ENCODE measurements around the gene HEMK1. TPM values are rescaled to one million over a fixed set of nuclear protein-coding genes. Genes with fewer than 3 reads are reported as not detected.

HEMK1 gene
- total and polyA plus RNA-seq, 2 of the 4 experiments (the other 2 are of a cell fraction) = 17.2 to 20.8 TPM

- H3K36me3 ChIP-seq (ENCODE audit: control insufficient read depth, insufficient read depth, low read length) = no peaks in the 10 kb centered on the region
- H2AFZ ChIP-seq (replicated peaks; ENCODE audit: low read length, poor library complexity) = no peak overlapping the region
- no peak for TF ChIP-seq SMC3 (IDR thresholded peaks at IDR 0.05; ENCODE audit: low read depth, low read length)
- H3K4me1 ChIP-seq (ENCODE audit: control insufficient read depth, insufficient read depth, low read length) = no peaks in the 10 kb centered on the region; the same call in 1 of the 2 replicates
- intact Hi-C loops (cut with micrococcal nuclease) = no loop called here
- H3K56ac ChIP-seq (ENCODE audit: extremely low read depth, insufficient read depth, low read length) = no peak overlapping the region
- no peaks in the 10 kb centered on the region for H3K27me3 ChIP-seq (ENCODE audit: control insufficient read depth, insufficient read depth, low read length)
- H2BK5ac ChIP-seq (ENCODE audit: low read depth, low read length, poor library complexity, severe bottlenecking) = no peak overlapping the region
- H4K91ac ChIP-seq (ENCODE audit: insufficient read depth, low read depth, low read length) = no peak overlapping the region
- H2BK15ac ChIP-seq (ENCODE audit: low read depth, low read length) = no peak overlapping the region
- no peak overlapping the region for H3K4me2 ChIP-seq (ENCODE audit: low read depth, low read length)
- no peaks in the 10 kb centered on the region for H3K9me3 ChIP-seq (ENCODE audit: control insufficient read depth, insufficient read depth, low read length)
- H4K5ac ChIP-seq (ENCODE audit: low read depth, low read length) = no peak overlapping the region
- 0 out of 2 replicates have a peak, but pooled peaks cover 6% of the 10 kb centered on the region for H3K9me1 ChIP-seq (ENCODE audit: insufficient read depth, low read length)
- no peak overlapping the region for H2AK9ac ChIP-seq (replicated peaks; ENCODE audit: low read depth, low read length, poor library complexity)
- dilution Hi-C loops (cut with HindIII; ENCODE audit: low sequenced_read_pairs, unreplicated experiment) = no loop called here
- no peak for DNase-seq
- H3K4me3 ChIP-seq (ENCODE audit: insufficient read depth, low read depth, low read length) = no peak overlapping the region
- no peak overlapping the region for H3K14ac ChIP-seq (replicated peaks; ENCODE audit: low read depth, low read length)
- ChIA-PET CTCF (interaction anchor here (1.2 kb wide), 1 partner anchor 48 kb away, joined by 4 read pairs; no protein-coding TSS in a partner anchor), POLR2A (ENCODE audit: unreplicated experiment) (interaction anchor here (0.6 kb wide), 1 partner anchor 23 kb away, joined by 3 read pairs; the partner anchor contains the start of gene MAPKAPK3)
- no peak overlapping the region for H3K4ac ChIP-seq (ENCODE audit: low read depth, low read length)
- no CpG with 5 or more reads among the region's 2 CpGs for WGBS, 2 experiments (ENCODE audit: extremely low coverage in 2 of 2, insufficient read length in 1 of 2)
- H4K8ac ChIP-seq (ENCODE audit: low read depth in 2 of 2, low read length in 2 of 2) = no peak overlapping the region
- no peak overlapping the region for H3K18ac ChIP-seq (ENCODE audit: low read depth, low read length)
- H2BK20ac ChIP-seq (ENCODE audit: low read depth, low read length) = no peak overlapping the region
- H3K9ac ChIP-seq (ENCODE audit: low read depth, low read length) = no peak overlapping the region
- H3K79me1 ChIP-seq (ENCODE audit: low read depth in 1 of 2, low read length in 2 of 2) = no peaks in the 10 kb centered on the region
- in situ Hi-C loops (cut with MboI; ENCODE audit: low sequenced_read_pairs) = no loop called here
- no peak overlapping the region for H2BK120ac ChIP-seq (ENCODE audit: low read depth, low read length)
- H3K27ac ChIP-seq (ENCODE audit: insufficient read depth, low read length) = no peak overlapping the region
- no peaks in the 10 kb centered on the region for H4K20me1 ChIP-seq (ENCODE audit: insufficient read depth, low read length)
- no peak overlapping the region for H2AK5ac ChIP-seq (ENCODE audit: low read depth, low read length)
- ATAC-seq (ENCODE audit: low read depth) = no peak
- BruUV-seq (replicated peaks) = no TSS peak
- no peak overlapping the region for H3K23ac ChIP-seq (ENCODE audit: low read depth, low read length)
These were observed 25.0 kb downstream of the HEMK1 start for GRCh38 chr3:50594253-50594785.
